Measurements from ENCODE around the gene RAB29.
A peak's percentile ranks its signal among the peaks of the same experiment; 100 is the strongest.

Gene RAB29

DNA sequence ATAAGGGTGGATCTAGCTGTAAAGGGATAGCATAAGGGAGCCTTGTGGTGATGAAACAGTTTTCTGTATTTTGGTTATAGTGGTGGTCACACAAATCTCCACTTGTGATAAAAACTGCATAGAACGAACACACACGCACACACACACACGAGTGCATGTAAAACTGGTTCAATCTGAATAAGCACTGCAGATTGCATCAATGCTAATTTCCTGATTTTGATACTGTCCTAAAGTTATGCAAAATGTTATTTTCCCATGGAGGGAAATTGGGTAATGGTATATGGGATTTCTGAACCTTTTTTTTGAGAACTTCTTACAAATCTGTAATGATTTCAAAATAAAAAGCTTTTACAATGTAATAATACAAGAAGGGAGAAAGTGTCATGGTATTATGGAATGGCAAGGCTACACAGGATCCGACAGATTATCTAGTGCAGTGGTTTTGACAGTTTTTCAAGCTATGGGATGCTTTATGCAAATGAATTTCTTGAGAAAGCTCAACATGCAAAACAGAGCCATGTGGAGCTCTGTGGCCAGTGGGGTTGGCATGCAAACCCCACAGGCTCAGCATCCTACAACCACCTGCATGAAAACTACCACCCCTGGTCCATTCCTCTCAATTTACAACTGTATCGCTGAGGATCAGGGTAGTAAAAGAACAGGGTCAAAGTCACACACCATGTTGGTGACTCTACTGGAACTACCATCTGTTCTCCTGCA is 18.9 kb upstream of the RAB29 start:
- no peak for DNase-seq (ENCODE audit: low read depth)

DNA sequence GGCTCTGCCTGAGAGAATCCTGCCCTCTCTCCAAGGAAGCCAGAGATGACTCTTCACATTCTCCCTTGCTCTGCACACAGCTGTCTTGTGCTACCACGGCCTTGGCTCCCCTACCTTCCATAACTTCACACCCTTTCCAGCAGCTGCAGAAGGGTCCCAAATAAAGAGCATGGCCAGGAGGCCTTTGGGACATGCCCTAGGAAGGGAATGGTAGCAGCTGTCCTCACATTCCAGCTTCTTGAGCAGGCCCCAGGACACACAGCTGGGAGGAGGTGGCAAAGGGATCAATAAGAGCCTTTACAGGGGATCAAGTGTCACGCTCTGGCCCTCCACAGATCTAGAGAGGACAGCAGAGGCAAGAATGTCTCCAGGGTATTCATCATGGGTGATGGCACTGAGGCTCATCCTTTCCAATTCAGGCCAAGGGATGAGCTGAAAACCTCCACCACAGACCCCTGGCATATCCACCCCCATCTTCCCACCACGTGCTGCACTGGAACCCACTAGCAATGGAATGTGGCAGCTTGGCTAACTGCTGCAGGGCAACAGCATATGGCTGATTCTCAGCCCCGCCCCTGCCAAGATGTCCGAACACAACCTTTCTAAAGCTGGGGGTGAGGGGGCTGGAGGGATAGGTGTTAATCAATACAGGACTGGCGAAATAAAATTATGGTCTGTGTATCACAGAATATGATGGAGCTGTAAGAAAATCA is 17.8 kb upstream of the RAB29 start:
- DNase-seq (ENCODE audit: low read depth): no peak

DNA sequence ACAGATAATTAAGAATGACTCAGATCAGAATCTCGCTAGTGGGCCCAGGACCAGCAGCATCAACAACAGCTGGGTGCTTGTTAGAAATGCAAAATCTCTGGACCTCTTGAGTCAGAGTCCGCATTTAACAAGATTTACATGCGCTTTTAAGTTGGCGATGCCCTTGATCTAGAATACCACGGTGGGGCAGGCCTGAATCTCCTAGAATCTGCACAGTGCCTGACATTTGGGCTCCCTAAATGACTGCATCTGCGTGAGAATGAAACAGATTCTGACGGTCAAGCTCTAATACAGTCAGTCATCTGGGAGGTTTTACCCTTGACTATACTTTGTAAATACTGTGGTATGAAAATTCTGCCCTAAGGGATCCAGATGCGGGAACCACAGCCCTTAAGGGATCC is 17.2 kb upstream of the RAB29 start:
- no peak for DNase-seq (ENCODE audit: low read depth)

DNA sequence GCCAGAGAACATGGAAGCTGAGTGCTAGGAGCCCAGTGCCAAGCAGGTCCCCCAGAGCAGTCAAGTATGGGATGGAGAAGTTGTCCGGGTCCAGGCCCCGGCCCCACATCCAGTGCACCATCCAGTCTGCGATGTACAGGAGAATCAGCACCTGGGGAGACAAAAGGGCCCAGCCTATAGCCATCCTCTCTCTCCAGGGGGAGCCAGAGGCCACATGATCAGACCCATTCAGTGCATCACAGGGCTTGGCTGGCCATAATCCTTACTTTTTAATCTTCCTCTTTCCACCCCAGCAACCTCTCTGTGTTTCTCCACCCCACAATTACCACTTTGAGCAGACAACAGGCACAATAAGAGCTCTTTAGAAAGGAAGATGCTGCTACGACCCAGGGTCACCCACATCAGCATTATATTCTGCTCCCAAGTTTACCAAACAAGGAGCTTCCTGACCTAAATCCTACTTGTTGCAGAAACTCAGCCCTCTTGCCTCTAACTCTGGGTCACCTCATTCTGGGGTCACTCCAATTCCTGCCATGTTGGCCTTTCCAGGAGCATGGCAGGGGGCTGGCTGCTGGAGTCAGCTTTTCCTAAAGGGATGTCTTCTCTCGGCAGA is 16.4 kb upstream of the RAB29 start:
- DNase-seq (ENCODE audit: low read depth): peak; percentile 53

DNA sequence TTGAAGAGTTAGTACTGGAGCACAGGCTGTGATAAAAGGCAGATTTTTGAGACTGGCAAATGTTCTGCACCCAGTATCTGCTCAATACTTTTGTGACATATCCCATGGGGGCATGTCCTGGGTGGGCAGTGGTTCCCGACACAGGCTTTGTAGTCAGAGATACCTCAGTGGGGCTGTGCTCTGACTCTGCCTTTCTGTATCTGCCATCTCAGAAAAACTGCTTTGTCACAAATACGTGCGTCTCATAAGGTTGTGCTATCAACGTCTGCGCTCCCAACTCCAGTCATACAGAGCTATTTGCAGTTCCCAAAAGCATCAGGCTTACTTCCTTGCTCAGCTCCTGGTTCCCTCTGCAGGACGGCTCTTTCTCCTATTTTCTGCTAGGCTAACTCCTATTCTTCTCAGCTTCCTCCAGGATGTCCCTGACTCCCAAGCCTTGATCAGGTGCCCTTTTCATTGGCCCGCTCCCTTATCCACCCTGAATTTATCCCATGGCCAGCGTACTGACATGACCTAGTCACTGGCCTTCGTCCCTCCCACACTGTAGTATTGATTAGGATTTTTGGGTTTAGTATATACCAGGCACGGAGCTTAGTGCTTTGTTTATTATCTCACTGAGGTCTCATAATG is 12.1 kb upstream of the RAB29 start:
- DNase-seq (ENCODE audit: low read depth): no peak

DNA sequence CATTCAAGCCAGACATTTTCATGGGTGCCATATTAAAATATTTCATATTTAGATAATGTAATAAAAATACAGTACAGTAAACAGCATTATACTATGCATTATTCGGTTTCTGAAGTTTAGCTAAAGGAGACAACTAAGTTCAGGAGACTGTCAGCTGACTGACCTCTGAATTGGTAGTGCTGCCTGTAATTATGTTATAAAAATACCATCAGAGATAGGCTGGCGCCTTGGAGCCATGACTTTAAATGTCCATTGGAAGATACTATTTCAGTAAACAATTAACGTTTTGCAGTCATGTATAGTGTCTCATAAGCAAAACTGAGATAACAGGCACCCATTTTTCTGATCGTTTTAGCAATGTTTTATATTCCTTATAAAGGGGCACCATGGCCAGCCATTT is 11.3 kb upstream of the RAB29 start:
- DNase-seq (ENCODE audit: low read depth): no peak

DNA sequence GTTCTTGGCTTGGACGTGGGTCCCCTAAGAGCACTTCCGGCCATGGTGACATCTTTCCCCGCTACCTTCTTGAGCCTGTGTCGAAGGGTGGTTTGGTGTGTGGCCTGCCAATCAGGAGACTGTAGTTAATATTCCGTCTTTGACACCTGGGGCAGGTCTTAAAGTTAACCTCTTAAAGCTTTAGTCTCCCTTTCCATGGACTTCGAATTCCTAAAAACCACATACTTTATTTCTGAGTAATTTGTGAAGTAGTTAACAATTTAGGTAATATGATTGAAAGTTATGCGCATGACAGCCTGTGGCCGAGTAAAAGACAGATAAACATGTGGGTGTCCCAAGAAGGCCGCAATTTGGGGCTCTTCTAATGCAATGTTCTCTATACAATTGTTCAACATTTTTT is 10.2 kb upstream of the RAB29 start:
- no peak for DNase-seq (ENCODE audit: low read depth)

DNA sequence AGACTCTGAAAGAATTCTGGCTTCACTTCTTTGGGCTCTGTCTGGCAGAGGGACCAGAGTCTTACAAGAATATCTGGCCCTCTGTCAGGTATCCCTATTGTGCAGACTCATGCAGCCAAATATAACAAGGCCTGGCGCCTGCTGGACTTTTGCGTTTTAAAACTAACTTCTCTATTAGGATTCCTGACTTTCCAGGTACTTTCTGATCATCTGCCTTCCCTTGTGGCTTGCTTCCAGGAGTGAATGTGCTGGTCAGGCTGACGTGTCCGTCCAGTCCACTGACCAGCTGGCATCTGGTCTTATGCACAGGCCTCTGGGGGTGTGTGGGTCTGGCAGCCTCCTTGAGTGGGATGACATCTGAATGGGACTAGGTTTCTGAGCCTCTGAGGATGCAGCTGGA is 8.6 kb upstream of the RAB29 start:
- DNase-seq (ENCODE audit: low read depth): no peak

DNA sequence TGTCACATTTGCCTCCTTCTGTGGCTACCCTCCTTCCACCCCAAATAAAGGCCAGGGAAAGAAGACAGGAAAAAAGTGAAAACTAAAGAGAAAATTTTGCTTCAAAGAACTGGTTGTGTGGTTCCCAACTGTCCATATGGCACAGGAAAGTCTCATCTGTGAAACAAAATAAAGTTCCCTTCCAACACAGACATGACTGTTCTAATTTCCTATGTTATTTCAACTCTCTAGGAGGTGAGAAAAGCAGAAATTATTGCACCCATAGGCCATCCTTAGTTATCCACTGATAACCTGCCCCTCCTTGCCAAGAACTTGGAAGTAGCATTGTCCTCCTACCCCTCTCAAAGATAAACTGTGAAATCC is 8.1 kb upstream of the RAB29 start:
- no peak for DNase-seq (ENCODE audit: low read depth)

DNA sequence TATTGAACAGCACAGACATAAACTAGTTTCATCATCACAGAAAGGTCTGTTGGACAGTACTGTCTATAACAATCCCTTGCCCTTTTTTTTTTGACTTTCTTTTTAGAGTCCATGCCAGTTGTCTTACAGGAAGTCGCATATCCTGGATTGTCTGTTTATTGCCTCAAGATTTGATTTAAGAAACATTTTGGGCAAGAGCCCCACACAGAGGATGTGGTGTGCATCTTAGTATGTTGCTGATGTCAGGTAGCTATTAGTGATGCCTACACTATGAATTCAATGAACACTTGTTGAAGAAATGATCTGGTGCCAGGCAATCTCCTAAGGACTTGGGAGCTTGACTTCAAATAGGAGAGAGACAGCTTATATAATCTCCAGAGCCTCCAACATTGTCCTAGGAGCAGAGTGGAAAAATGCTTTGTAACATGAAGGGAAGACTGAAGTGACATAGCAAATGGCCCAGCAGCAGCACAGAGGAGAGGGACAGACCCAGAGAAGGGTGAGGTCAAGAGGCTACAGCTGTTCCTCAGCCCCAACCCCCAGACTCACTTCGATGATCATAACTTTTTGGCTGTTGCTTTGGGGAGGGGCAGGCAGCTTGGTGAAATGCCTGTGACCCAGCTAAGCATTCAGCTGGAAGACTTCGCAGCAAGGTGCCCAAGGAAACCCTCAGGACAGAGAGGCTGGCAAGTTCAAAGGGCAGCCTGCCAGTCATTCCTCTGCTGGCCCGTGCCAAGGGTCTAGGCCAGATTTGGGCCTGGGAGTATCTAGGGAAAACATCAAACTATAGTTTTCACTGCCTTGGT is 7.5 kb upstream of the RAB29 start:
- no peak for DNase-seq (ENCODE audit: low read depth)

DNA sequence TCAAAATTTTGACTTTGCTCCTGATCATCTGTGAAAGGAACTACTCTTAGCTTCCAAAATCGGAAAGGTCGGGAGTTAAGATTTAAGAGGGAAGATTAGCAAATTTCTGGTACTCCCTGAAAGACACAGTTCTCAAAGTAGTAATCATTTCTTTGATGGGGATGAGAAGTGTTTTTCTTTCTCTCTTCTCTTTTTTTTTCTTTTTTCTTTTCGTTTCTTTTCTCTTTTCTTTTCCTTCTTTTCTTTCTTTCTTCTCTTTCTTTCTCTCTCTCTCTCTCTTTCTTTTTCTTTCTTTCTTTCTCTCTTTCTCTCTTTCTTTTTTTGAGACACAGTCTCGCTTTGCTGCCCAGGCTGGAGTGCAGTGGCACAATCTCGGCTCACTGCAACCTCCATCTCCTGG is 5.1 kb upstream of the RAB29 start:
- DNase-seq (ENCODE audit: low read depth): no peak

DNA sequence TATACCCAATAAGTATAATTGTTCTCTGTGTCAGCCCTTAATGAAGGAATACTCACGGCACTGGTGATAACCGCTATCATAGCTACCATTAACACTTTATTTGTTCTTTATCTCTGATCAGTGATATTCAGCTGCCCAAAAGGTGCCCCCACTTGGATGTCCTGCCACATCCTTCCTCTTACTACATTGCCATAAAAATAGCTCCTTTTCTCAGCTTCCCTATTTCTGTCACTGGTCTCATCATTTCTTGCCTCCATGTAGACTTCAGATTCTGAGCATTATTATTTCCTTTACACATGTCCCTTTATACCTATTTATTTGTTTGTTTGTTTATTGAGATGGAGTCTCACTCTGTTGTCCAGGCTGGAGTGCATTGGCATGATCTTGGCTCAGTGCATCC is 2.7 kb upstream of the RAB29 start:
- no peak for DNase-seq (ENCODE audit: low read depth)

DNA sequence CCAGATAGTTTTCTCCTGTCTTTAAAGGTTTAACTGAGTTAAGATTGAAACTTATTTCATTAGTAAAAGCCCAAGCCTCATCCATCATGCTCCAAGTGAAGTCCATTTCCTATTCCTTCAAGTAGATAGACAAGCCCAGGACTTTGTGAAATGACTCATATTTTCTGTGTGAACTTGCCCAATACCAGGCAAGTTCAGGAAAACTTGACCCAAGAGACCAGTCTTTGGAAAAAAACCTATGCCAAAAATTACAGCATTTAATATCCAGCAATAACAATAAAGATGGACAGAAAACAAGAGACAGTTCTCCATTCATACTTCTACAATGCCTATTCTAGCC is 405 bp upstream of the RAB29 start:
- no peak for DNase-seq (ENCODE audit: low read depth)

DNA sequence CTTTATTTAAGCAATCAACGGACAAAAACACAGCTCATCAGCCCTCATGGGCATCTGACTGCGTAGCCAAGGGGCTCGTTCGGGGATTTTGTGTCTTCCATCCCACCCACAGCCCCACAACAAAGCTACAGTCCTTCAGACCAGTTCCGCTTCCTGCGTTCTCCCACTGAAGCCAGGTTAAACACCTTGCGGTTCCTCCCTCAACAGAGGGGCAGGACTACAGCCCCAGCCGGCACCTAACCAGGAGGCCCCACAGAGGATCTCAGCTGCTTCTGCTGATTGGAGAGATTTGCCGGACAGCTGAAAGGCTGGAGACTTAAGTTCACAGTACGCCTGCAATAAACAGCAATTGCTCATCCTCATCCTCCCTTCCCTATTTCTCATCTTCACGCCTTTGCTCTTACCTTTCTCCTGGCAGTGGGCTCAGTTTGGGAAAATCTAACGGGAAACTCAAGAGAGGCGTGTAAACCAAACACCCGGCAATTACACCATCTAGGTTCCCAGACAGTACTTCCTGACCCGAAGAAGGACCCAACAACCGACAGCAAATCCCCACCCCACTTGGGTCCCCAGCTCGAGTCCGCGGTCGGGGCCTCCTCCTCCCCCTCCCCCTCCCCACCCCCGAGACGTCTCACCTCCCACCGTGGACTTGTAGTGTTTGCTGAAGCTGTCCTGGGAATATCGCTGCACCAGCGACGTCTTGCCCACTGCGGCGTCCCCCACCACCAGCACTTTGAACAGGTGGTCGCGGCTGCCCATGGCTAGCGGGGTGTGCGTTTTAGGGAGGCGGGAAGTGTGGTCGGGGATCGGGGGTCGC is 876 bp downstream of the RAB29 start:
- DNase-seq (ENCODE audit: low read depth): peak; percentile 19

DNA sequence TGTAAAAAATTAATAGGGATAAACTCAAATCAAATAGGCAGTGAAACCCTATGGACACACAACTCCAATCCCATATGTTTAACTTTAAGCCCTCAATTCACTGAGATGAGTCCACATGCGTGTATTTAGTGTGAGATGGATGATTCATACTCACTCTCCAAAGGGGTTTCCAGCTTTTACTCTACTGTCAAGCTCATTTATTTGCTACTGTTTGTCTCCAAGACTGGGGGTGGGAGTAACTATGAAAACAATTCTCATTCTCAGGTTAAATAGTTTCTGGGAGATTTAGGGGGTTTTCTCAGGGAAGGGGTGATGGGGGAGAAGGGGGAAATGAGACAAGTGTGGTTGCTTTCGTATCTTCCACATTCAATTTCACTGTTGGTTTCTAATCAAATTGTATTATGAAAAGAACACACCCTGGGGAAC is 2.7 kb downstream of the RAB29 start:
- DNase-seq (ENCODE audit: low read depth): no peak

DNA sequence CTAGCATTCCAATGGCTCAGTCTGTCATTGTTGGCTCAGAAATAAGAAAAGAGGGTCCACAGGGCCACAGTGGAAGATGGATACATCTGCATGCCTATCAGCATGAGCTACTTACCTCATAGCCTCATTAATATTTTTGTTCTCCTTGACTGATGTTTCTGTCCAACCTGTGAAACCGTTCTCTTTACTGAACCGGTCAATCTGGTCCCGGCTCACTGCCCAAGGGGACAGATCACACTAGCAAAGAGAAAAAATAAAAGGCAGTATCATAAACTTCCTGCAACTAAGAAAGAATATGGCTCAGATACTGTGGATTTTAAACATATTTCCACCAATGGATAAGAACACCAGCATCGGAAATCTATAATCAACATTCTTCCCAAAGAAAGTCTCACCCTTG is 4.7 kb downstream of the RAB29 start:
- DNase-seq (ENCODE audit: low read depth): no peak

DNA sequence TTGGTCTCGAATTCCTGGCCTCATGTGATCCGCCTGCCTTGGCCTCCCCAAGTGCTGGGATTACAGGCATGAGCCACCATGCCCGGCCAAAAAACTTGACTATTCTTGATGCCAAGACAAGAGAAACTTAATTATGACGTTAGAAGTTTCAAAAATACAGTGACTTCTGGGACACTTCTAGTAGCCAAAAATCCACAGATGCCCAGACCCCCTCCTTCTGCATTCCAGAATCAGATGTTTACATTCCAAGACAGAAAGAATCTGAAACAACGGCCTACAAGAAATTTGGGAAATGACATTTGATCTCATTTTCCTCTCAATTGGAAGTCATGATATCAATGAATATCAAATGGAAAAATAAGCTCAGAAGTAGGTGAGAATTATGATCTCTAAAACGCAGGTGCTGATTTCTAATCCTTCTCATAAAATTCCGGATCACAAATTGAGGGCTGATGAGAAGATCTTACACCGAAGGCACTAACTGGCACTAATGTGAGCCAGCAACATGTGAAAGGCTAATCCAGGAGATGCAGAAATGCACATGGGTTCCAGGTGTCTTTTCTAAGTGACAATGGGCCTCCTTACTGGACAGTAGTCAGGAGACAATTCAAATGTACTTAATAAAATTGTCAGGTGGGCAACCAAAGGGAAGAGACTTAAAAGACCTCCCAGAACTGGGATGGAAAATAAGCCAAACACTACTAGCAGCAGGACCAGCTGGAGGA is 5.5 kb downstream of the RAB29 start:
- DNase-seq (ENCODE audit: low read depth): no peak

DNA sequence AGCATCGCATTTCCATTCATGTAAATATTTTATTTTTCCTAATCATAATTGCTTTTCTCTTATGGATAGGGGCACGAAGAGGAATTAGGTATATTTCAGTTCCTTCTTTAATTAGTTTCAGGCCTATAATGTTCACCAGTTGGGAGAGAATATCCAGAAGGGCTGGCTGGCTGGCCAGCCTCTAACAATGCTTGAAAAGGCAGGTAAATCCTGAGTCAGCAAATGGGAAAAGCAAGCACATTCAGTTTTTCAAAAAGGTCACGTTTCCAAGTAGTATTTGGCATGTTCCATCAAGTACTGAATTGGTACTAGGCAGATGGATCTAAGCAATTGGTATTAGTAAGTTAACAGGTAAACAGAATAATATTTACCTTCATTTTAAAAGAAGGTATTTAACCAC is 8.0 kb downstream of the RAB29 start:
- DNase-seq (ENCODE audit: low read depth): no peak

DNA sequence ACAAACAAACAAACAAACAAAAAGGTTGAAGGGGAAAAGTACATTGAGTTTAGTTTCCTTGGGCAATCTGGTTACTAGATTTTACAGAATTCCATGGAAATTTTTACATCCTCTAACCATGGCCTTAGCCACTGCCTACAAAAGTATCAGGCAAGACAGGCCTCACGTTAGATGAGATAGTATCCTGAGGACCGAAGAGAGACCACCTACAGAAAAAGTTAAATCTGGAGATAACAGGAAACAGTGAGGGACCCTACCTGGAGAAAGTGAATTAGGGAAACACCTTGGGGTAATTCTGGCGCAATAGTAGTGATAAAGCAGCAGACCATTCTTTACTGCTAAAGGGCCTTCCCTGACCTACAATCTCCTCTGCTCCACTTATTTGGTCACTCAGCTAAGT is 8.7 kb downstream of the RAB29 start:
- no peak for DNase-seq (ENCODE audit: low read depth)

DNA sequence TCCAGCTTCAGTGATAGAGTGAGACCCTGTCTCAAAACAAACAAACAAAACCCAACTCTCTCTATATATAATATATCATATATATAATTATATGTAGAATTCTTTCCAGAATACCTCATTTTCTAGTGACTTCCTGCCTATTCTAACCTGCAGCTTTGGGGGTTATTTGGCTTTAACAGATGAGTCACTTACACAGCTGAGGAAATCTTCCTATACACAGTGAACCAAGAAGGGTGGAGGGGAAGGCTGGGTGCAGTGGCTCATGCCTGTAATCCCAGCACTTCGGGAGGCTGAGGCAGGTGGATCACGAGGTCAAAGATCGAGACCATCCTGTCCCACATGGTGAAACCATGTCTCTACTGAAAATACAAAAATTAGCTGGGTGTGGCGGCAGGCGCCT is 9.2 kb downstream of the RAB29 start:
- no peak for DNase-seq (ENCODE audit: low read depth)

DNA sequence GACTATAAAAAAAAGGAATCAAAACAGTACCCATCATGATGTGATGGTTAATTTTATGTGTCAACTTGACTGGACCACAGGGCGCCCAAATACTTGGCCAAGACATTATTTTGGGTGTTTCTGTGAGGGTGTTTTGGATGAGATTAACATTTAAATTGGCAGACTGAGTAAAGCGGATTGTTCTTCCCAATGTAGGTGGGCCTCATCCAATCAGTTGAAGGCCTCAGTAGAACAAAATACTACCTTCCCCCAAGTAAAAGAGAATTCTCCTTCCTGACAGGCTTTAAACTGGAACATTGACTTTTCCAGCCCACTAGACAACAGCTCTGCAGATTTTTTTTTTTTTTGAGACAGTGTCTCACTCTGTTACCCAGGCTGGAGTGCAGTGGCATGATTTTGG is 10.7 kb downstream of the RAB29 start:
- no peak for DNase-seq (ENCODE audit: low read depth)

Measured in activated T-cell treated with anti-CD3 and anti-CD28 coated beads for 1 hour (primary cell).